Esophagus squamous epithelium (tissue), 4 donors: ENCODE measurements around the gene MKNK2.

Experiments
- POLR2A ChIP-seq, 4 donors: fragments of 450-650 bp; IDR thresholded peaks; one replicate each; pipeline ENCODE4 v1.6.1; 2017; ENCODE audit warnings: antibody characterized with exemption in 4 of 4, mild to moderate bottlenecking in 4 of 4, moderate library complexity in 3 of 4
- TF ChIP-seq, protein P1 (sequence below), 6 experiments: fragments of 450-650 bp in 4 of 6; fragments of 200-600 bp in 2 of 6; sonication (generic) in 2 of 6; IDR thresholded peaks; one replicate each; pipeline ENCODE4 v1.5.1; 2016 to 2019; ENCODE audit warnings: antibody characterized with exemption in 6 of 6, mild to moderate bottlenecking in 4 of 6, moderate library complexity in 4 of 6

DNA sequence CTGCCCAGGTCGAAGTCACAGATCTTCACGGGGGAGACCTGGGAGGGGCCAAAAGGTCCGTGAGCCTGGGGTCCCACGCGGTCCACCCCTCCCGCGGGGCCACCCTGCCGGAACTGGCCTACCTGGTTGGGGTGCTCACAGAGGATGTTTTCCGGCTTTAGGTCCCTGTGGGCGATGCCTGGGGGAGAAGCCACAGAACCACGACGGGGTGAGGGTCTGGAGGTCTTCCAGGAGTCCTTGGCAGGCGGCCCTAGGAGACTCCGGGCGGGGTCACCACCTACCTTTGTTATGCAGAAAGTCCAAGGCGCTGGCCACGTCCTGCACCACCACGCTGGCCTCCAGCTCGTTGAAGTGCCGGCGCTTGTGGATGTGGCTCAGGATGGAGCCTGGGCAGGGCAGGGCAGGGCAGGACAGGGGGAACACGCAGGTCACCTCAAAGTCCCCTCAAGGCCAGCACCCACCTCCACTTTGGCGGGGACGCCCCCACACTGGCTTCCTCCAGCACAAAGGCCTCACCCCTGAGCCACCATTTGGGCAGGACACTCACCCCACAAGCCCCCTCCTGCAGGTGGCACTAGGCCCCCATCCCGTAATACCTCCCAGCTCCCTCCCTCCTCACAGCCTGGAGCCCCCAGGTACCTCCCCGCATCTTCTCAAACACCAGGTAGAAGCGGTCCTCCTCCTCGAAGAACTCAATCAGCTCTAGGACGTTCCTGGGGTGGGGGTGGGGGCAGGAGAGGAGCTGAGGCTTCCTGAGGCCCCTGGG, 8.4 kb downstream of the MKNK2 start:
- TF ChIP-seq POLR2A (IDR thresholded peaks at IDR 0.05), result peak in 1 of 4 donors; percentile 2
- TF ChIP-seq, protein P1, sequence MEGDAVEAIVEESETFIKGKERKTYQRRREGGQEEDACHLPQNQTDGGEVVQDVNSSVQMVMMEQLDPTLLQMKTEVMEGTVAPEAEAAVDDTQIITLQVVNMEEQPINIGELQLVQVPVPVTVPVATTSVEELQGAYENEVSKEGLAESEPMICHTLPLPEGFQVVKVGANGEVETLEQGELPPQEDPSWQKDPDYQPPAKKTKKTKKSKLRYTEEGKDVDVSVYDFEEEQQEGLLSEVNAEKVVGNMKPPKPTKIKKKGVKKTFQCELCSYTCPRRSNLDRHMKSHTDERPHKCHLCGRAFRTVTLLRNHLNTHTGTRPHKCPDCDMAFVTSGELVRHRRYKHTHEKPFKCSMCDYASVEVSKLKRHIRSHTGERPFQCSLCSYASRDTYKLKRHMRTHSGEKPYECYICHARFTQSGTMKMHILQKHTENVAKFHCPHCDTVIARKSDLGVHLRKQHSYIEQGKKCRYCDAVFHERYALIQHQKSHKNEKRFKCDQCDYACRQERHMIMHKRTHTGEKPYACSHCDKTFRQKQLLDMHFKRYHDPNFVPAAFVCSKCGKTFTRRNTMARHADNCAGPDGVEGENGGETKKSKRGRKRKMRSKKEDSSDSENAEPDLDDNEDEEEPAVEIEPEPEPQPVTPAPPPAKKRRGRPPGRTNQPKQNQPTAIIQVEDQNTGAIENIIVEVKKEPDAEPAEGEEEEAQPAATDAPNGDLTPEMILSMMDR (IDR thresholded peaks at IDR 0.05), result no peak
